ENCODE measurements around the gene CEP162.

CEP162 gene

DNA sequence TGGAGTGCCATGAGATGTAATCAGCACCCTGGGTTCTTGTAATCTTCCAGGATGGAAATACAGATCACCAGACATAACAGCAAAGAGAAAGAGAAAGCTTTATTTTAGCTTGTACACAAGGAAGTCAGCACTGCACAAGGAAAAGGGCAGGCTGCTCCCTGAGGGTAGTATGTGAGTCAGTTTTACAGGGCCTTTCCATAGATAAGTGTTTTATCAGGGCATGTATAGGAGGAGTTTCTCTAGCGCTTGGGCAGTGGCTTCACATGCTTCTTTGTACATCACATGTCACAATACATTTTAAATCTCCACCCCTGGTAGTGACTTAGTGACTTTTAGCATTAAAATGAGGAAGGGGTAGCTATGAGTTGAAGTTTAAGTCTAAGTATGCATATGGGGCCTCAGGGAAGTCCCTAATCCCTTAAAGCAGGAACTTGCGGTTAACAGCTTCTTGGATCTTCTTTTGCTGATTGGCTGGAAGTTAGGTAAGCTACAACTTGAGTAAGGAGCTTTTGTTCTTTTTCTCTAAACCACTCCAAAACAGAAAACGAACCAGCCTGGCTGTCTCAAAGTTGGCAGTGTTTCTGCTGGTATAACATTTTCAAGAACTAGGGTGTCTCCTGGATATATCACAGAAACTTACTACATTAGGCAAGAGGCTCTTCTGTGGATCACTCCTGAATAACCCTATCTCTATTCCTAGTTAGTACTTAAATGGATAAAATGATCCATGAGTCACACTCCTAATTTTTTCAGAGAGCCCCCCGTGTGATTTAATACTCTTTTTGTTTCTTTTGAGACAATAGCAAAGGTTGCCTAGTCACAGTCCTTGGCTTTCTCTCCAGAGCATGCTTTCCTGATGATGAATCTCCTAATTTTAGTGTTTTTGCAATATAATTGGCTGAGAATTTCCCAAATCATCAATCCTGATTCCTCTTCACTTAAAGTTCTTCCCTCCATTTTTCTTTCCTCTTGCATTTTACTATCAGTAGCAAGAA is 133.7 kb downstream of the CEP162 start:
- TF ChIP-seq, protein P1, sequence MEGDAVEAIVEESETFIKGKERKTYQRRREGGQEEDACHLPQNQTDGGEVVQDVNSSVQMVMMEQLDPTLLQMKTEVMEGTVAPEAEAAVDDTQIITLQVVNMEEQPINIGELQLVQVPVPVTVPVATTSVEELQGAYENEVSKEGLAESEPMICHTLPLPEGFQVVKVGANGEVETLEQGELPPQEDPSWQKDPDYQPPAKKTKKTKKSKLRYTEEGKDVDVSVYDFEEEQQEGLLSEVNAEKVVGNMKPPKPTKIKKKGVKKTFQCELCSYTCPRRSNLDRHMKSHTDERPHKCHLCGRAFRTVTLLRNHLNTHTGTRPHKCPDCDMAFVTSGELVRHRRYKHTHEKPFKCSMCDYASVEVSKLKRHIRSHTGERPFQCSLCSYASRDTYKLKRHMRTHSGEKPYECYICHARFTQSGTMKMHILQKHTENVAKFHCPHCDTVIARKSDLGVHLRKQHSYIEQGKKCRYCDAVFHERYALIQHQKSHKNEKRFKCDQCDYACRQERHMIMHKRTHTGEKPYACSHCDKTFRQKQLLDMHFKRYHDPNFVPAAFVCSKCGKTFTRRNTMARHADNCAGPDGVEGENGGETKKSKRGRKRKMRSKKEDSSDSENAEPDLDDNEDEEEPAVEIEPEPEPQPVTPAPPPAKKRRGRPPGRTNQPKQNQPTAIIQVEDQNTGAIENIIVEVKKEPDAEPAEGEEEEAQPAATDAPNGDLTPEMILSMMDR (IDR thresholded peaks at IDR 0.05): no peak

DNA sequence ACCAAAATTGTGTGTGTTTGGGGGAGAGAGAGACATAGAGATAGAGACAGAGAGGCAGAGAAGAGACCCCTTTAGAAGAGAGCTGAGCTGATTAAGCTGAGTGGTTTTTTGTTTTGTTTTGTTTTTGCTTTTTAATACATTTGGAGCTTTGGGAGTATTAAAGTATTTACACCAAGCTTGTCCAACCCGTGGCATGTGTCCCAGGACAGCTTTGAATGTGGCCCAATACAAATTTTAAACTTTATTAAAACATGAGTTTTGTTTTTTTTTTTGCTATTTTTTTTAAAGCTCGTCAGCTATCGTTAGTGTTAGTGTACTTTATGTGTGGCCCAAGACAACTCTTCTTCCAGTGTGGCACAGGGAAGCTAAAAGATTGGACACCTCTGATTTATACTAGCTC is 137.9 kb downstream of the CEP162 start:
- TF ChIP-seq, protein P1 (IDR thresholded peaks at IDR 0.05): no peak

DNA sequence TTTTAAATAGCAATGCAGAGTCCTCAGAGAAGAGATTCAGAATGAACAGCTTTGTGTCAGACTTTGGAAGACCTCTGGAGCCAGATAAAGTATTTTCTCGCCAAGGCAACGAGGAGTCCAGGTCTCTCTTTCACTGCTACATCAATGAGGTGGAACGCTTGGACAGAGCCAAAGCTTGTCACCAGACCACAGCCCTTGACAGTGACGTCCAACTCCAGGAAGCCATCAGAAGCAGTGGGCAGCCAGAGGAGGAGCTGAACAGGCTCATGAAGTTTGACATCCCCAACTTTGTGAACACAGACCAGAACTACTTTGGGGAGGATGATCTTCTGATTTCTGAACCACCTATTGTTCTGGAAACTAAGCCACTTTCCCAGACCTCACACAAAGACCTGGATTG is 138.4 kb downstream of the CEP162 start:
- TF ChIP-seq, protein P1 (IDR thresholded peaks at IDR 0.05): no peak

DNA sequence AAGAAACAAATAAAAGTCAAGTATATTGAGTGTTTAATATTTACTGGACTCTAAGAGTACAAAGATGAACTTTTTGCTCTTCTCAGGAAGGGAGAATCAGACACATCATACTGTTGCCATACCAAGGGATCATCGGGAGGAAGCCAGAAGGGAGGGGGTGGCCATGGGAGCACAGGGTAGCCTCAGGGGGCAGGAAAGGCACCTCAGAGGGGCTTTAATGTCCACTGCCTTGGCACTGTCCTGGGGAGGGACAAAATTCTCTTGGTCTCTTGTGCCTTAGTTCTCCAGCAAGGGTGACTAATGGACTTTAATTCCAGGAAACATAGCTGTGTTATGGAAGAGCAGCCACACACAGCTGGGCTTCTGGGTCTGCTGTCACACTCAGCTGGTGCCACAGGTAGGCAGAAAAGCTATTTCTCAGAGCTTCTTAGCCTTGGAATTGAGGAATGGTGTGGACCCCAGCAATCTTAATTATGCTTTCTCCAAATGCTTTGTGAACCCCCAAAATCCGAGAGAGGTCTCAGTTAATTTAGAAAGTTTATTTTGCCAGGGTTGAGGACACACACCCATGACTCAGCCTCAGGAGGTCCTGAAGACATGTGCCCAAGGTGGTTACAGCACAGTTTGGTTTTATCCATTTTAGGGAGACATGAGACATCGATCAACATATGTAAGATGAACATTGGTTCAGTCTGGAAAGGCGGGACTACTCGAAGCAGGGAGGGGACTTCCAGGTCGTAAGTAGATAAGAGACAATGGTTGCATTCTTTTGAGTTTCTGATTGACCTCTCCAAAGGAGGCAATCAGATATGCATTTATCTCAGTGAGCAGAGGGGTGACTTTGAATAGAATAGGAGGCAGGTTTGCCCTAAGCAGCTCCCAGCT is 140.7 kb downstream of the CEP162 start:
- TF ChIP-seq, protein P1 (IDR thresholded peaks at IDR 0.05): no peak

GRCh38 chr6:84086056-84086455 is 141.4 kb downstream of the CEP162 start:
- TF ChIP-seq, protein P1 (IDR thresholded peaks at IDR 0.05): no peak

- TF ChIP-seq, protein P1 (IDR thresholded peaks at IDR 0.05): no peak
Measured at GRCh38 chr6:84082689-84083265, 144.7 kb downstream of the CEP162 start.

- TF ChIP-seq, protein P1 (IDR thresholded peaks at IDR 0.05): no peak
Measured at GRCh38 chr6:84081222-84081621, 146.2 kb downstream of the CEP162 start.
